Upper lobe of left lung (tissue), 4 donors: Measurements from ENCODE around the gene DNAJB6.

Experiments used
- EP300 ChIP-seq, 4 donors: sonication (generic); formaldehyde crosslinking; IDR thresholded peaks; one replicate each; pipeline ENCODE4 v1.5.1; 2017; ENCODE audit warnings: antibody characterized with exemption in 4 of 4, control low read depth in 2 of 4
- POLR2A ChIP-seq, 4 donors: fragments of 450-650 bp; IDR thresholded peaks; one replicate each; pipeline ENCODE4 v1.5.1; 2016 to 2017; ENCODE audit warnings: antibody characterized with exemption in 4 of 4, mild to moderate bottlenecking in 2 of 4
- TF ChIP-seq, protein P1 (sequence below), 6 experiments: fragments of 450-650 bp in 4 of 6; fragments of 200-600 bp in 2 of 6; sonication (generic) in 2 of 6; IDR thresholded peaks; one replicate each; pipeline ENCODE4 v1.5.1; 2016 to 2019; ENCODE audit warnings: antibody characterized with exemption in 6 of 6

DNA sequence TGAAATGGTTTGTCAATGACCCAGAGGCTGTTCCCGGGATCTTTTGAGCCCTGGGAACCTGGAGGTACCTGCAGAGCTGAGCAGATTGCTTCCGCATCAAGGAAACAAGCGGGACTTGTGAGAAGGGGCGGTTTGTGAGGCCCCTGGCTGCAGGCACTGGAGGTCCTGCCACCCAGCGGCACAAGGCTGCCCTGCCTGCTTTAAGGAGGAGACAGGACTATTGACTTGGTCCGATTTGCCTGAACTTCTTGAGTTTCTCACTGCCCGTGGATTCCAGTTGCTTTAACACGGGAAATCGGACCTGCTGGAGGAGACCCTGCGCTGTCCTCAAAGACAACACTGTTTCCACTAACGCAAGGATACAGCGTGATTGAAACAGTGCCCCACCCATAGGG, 130.1 kb downstream of the DNAJB6 start:
- TF ChIP-seq, protein P1, sequence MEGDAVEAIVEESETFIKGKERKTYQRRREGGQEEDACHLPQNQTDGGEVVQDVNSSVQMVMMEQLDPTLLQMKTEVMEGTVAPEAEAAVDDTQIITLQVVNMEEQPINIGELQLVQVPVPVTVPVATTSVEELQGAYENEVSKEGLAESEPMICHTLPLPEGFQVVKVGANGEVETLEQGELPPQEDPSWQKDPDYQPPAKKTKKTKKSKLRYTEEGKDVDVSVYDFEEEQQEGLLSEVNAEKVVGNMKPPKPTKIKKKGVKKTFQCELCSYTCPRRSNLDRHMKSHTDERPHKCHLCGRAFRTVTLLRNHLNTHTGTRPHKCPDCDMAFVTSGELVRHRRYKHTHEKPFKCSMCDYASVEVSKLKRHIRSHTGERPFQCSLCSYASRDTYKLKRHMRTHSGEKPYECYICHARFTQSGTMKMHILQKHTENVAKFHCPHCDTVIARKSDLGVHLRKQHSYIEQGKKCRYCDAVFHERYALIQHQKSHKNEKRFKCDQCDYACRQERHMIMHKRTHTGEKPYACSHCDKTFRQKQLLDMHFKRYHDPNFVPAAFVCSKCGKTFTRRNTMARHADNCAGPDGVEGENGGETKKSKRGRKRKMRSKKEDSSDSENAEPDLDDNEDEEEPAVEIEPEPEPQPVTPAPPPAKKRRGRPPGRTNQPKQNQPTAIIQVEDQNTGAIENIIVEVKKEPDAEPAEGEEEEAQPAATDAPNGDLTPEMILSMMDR (IDR thresholded peaks at IDR 0.05), result no peak
- TF ChIP-seq POLR2A (IDR thresholded peaks at IDR 0.05) (no peak), EP300 (IDR thresholded peaks at IDR 0.05) (no peak)
